Right renal pelvis (tissue), 4 donors: ENCODE results near the gene PTPN5. TPM values are rescaled to one million over a fixed set of nuclear protein-coding genes. Genes with fewer than 3 reads are reported as not detected.
A peak's percentile ranks its signal among the peaks of the same experiment; 100 is the strongest.

Experiments
- DNase-seq, 4 donors: peaks; one replicate each; pipeline ENCODE4 v3.0.0-alpha.2; 2013; ENCODE audit warnings: low read depth in 4 of 4, low spot score in 3 of 4, missing footprints in 1 of 4
- polyA plus RNA-seq, 4 donors: library from polyadenylated mRNA; unstranded; fragments of 120-200 nt; gene quantifications; one replicate each; pipeline ENCODE4 v1.2.1, GENCODE V29; 2013; ENCODE audit not compliant: insufficient read length in 4 of 4

The PTPN5 gene
- polyA plus RNA-seq, 4 donors, result 0.47 to 0.79 (median 0.72) TPM

- DNase-seq, result no peak
These were observed 47.6 kb downstream of the PTPN5 start for GRCh38 chr11:18743900-18744514.

GRCh38 chr11:18743365-18743764, 48.2 kb downstream of the PTPN5 start:
- no peak for DNase-seq

DNA sequence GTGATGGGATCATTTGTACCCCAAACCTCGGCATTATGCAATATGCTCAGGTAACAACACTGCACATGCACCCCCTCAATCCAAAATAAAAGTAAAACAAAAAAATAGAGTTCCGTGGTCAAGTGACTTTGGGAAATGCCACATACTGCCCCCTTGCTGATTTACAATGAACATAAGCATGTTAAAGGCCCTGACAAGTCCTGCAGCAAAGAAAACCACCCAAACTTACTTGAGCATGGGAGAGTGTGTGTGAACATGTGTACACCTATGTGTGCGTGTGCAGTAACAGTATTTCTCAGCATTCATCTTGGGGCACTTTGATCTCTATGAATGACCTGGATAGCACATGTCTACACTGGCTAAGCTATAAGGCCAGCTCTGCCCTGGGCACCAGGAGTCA, 49.8 kb downstream of the PTPN5 start:
- no peak for DNase-seq

DNA sequence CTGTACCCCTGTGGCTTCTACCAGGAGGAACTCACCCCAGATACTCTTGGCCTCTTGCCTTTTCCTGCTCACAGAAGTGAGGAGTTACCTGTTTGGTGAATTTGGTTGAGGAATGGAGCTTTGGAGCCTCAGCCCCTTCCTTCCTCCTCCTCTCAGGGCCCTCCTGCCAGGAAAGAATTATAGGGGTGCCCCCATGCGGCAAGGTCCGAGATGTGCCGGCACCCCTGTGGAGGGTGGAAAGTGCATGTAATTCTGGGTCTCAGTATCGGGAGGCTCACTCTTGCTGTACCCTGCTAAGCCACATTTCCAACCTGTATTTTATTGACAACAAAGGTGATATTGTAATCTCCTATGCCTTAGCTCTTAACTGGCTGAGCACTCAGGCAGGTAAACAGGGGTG, 51.9 kb downstream of the PTPN5 start:
- no peak for DNase-seq

DNA sequence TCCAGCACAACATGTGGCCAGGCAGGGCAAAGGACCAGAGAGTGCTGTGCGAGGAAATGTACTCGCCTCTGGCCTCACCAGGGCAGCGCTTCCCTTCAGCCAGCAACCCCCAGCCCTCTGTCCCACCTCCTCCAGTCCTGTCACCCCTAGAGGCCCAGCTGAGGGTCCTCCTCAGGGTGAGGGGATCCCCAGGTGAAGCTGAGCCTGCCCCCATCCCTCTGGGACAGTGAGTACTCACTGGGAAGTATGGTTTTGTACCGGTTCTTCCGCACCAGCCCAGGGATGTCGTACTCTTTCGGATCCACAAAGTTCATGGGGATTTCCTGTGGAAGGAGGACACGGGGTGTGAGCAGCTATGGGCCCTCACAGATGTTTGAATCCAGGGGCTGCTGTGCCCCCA, 54.0 kb downstream of the PTPN5 start:
- no peak for DNase-seq

DNA sequence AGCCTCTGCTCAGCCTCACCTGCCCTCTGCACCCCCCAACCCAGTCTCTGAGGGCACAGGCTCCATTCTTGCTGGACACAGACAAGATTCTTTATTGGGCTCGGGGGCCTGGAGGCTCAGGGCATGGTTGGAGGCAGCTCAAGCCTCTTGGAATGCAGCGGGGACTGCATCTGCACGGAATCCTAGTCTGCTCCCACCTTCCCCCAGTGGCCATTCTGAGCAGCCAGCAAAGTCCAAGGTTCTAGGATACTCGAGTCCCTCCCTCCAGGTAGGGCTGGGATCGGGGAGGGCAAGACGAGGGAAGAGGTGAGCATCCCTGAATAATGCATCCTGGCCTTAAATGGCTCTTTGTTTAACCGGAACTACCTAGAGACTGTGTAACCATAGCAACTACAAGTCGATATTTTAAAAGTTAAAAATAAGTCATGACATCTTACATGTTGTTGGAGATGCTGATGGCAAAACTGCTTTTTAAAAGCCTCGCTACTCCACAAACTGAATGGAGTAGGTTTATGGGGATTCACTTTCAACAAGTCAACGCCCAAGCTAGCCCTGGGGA, 54.9 kb downstream of the PTPN5 start:
- DNase-seq, result no peak

- no peak for DNase-seq
These were observed 58.4 kb downstream of the PTPN5 start for GRCh38 chr11:18733202-18733601.

DNA sequence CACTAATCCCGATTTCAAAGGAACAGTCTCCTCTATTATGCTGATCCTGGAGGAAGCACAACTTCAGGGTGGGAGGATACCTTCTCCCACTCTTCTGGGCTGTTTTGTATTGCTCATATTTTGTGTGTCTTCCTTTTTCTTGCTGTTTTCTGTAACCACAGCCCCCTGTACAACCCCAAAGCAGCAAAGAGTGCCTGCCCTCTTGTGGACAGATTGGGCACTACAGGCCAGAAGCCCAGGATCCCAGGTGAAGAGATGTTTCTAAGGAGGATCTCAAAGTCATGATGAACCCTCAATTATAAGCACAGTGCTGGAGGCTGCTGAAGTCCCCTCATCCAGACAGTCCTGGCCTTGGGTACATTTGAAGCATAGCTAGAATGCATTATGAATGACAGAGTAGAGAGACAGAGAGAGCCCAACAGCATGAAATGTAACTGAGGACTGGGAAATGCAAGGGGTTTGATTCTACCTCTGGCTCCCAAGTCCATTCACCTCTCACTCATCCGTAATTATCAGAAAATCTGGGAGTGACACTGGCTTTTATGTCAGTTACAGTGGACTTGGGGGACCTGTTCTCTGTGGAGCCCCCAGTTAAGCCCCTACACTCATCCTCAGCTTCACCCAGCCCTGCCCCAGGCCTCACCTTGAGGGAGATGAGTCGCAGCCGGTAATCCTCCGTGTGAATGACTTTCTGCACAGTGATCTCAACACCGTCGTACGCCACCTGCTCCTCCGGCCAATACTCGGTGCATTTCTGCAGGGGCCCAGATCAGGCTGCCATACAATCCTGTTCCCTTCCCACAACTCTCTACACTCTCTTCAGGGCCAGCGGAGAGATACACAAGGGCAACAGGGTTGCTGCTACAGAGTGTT, 59.4 kb downstream of the PTPN5 start:
- DNase-seq, result peak; percentile 19 to 41 (median 38)

- no peak for DNase-seq
These were observed 60.2 kb downstream of the PTPN5 start for GRCh38 chr11:18731441-18731840.

GRCh38 chr11:18730020-18730419, 61.6 kb downstream of the PTPN5 start:
- no peak for DNase-seq

GRCh38 chr11:18729426-18729825, 62.2 kb downstream of the PTPN5 start:
- no peak for DNase-seq

DNA sequence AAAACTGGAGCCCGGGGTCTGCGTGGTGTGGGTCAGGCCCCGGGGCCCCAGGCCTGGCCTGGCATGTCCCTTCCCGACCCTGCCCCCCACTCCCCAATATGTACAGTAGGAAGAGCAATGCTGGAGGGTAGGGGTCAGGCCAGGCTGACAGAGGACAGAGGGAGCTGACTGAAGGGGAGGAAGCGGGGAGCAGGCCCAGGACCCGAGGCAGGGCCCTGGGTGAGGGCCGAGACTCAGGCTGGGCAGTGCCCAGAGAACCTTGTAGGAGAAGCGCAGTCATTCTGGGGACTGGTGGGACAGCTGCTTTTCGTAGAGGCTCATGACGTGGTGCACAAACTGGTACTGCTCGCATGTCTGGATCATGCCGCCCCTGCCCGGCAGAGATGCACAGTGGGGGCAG, 62.9 kb downstream of the PTPN5 start:
- no peak for DNase-seq

DNA sequence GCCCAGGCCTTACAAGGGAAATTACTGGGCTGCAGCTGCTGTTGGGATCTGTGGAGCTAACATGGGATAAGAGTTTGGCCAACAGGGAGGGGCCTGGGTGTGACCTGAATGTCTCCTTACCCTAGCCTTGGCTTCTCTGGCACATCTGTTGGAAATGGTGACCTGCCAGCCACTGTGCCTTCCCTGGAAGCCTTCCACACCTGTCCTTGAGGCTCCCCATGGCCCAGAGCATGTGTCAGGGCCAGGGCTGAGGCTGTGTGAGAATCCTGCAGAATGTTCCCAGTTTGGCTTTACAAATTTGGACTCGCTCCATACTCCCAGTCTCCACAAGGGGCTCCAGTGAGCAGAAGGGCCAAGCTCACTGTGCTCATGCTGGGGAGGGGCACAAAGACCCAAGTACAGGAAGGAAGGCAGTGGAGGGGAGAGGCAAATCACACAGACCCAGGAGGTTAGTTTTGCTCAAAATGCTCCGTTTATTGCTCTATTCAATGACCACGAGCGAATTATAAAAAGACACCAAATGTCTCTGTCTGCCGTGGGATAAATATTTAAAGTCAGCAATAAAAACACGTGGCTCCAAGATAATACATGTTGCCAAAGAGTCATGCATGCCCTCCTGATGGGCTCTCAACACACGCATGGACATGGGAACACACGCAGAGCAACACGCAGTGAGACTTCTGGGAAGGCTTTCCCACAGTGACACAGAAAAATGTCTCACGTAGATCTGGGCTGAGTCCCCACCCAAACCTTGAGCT, 63.9 kb downstream of the PTPN5 start:
- DNase-seq, result peak in 2 of 4 donors; percentile 16 to 25

- DNase-seq, result no peak
These were observed 65.6 kb downstream of the PTPN5 start, which contains the start of gene IGSF22 for GRCh38 chr11:18726040-18726439. Gene IGSF22, minus strand, starts transcription at chr11:18726188. Its CDS starts 1,952 bp downstream, at chr11:18724236.

- no peak for DNase-seq
These were observed 67.6 kb downstream of the PTPN5 start for GRCh38 chr11:18723991-18724390.

DNA sequence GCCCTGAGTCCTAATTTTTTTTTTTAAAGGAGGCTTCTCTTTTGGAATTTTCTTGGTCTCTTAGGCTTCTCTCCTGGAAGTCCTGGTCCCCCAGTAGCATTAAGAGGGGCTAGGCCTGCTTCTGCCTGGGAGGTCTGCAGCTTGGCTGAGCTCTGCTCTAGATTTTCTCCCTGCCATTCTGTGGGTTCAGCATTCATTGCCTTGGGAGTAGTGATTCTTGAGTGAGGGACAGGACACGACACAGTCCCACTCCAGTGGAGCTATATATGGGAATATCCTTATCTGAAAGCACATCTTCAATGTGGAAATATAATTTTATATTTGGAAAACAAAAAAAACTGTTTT, 69.3 kb downstream of the PTPN5 start:
- no peak for DNase-seq

- peak in 2 of 4 donors; percentile 27 to 38 for DNase-seq
These were observed 69.9 kb downstream of the PTPN5 start for GRCh38 chr11:18721561-18722292.

- peak in 3 of 4 donors; percentile 66 to 79 (median 74) for DNase-seq
These were observed 70.6 kb downstream of the PTPN5 start for GRCh38 chr11:18720808-18721560.

DNA sequence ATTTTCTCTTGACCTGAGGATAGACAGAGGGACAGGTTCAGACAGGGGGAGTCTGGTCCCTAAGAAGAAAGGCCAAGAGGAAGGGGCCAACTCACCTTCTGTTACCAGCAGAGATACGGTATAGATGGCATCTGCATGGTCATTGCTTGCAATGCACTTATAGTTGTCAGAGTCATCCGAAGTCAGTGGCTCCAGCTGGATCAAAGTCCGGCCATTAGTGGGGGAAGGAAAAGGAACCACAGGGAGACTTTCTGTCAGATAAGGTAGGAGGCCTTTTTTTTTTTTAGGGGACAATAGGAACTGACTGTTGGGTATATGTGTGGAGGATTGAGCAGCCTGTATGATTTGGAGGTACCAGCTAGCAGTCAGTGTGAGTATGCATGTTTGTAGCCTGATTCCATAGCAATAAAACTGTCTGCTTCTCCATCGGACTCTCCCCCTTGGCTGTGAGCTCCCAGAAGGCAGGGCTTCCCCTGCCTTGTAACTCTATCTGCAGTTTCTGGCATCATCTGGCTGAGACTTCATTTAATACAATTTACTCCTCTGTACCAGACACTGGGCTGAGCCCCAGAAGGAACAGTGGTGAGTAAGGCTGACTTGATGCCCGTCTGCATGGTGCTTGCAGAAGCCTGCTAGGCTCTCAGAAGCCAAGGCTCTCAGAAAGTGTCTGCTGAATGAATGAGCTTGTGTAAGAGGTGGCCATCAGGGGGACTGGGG, 71.3 kb downstream of the PTPN5 start:
- DNase-seq, result peak in 1 of 4 donors; percentile 11
